H9 (cell line): Measurements from ENCODE around the gene VWF. TPM values are rescaled to one million over a fixed set of nuclear protein-coding genes. Genes with fewer than 3 reads are reported as not detected.

Source experiments
- DNase-seq: peaks from one replicate; pipeline ENCODE4 v3.0.0-alpha.2; 2017
- H2AFZ ChIP-seq: one replicate; pipeline ENCODE4 v1.6.1; 2013; ENCODE audit warnings: mild to moderate bottlenecking, low read length, control low read depth, moderate library complexity
- H2AK5ac ChIP-seq: 2 replicates; pipeline ENCODE4 v1.6.1; 2013; ENCODE audit warnings: low read length, control low read depth, mixed read lengths; ENCODE audit not compliant: insufficient read length
- H2BK120ac ChIP-seq: one replicate; pipeline ENCODE4 v1.6.1; 2013; ENCODE audit warnings: low read depth, mild to moderate bottlenecking, low read length, control low read depth, inconsistent platforms; ENCODE audit not compliant: poor library complexity, severe bottlenecking
- H2BK12ac ChIP-seq: 2 replicates; pipeline ENCODE4 v1.6.1; 2013; ENCODE audit warnings: low read length, control low read depth, mixed read lengths, low read depth; ENCODE audit not compliant: insufficient read length
- H2BK15ac ChIP-seq: 2 replicates; pipeline ENCODE4 v1.6.1; 2013; ENCODE audit warnings: low read depth, low read length, control low read depth
- H2BK20ac ChIP-seq: one replicate; pipeline ENCODE4 v1.6.1; 2013; ENCODE audit warnings: low read depth, mild to moderate bottlenecking, low read length, control low read depth, inconsistent platforms; ENCODE audit not compliant: poor library complexity, severe bottlenecking
- H2BK5ac ChIP-seq: 2 replicates; pipeline ENCODE4 v1.6.1; 2013; ENCODE audit warnings: low read length, control low read depth, mixed read lengths; ENCODE audit not compliant: insufficient read length
- H3K14ac ChIP-seq: 2 replicates; pipeline ENCODE4 v1.6.1; 2013; ENCODE audit warnings: low read length, control low read depth; ENCODE audit not compliant: insufficient read depth
- H3K18ac ChIP-seq: 2 replicates; pipeline ENCODE4 v1.6.1; 2013; ENCODE audit warnings: low read depth, mild to moderate bottlenecking, mixed read lengths, low read length, control low read depth; ENCODE audit not compliant: insufficient read length
- H3K23ac ChIP-seq: 2 replicates; pipeline ENCODE4 v1.6.1; 2013; ENCODE audit warnings: low read length, control low read depth, mixed read lengths, low read depth; ENCODE audit not compliant: insufficient read length
- H3K23me2 ChIP-seq: 2 replicates; pipeline ENCODE4 v1.6.1; 2013; ENCODE audit warnings: low read depth, mild to moderate bottlenecking, mixed read lengths, low read length, control low read depth; ENCODE audit not compliant: insufficient read length, poor library complexity, severe bottlenecking
- H3K27ac ChIP-seq: 2 replicates; pipeline ENCODE4 v1.5.1; 2013; ENCODE audit warnings: low read length, control low read depth, mixed read lengths, low read depth; ENCODE audit not compliant: insufficient read length
- H3K27me3 ChIP-seq: 2 replicates; pipeline ENCODE4 v1.6.1; 2013; ENCODE audit warnings: low read length, control low read depth, inconsistent platforms; ENCODE audit not compliant: insufficient read depth
- H3K4ac ChIP-seq: 2 replicates; pipeline ENCODE4 v1.6.1; 2013; ENCODE audit warnings: low read depth, mild to moderate bottlenecking, control low read depth, inconsistent platforms, low read length, moderate library complexity
- H3K4me1 ChIP-seq: 2 replicates; pipeline ENCODE4 v1.6.1; 2013; ENCODE audit warnings: low read length, control low read depth, inconsistent platforms; ENCODE audit not compliant: insufficient read depth
- H3K4me2 ChIP-seq: 2 replicates; pipeline ENCODE4 v1.6.1; 2013; ENCODE audit warnings: low read length, control low read depth, mixed read lengths; ENCODE audit not compliant: insufficient read length, insufficient read depth
- H3K56ac ChIP-seq: 2 replicates; pipeline ENCODE4 v1.6.1; 2013; ENCODE audit warnings: low read depth, mild to moderate bottlenecking, mixed read lengths, low read length, control low read depth; ENCODE audit not compliant: insufficient read length
- H3K79me1 ChIP-seq: 2 replicates; pipeline ENCODE4 v1.6.1; 2013; ENCODE audit warnings: low read depth, mild to moderate bottlenecking, moderate library complexity, low read length, control low read depth, inconsistent platforms; ENCODE audit not compliant: insufficient read depth, poor library complexity, severe bottlenecking
- H3K79me2 ChIP-seq: 2 replicates; pipeline ENCODE4 v1.6.1; 2013; ENCODE audit warnings: low read length, control low read depth, inconsistent platforms; ENCODE audit not compliant: insufficient read depth
- H3K9ac ChIP-seq: 2 replicates; pipeline ENCODE4 v1.6.1; 2013; ENCODE audit warnings: low read length, control low read depth, mixed read lengths; ENCODE audit not compliant: insufficient read length; ENCODE audit errors: extremely low read depth
- H3K9me3 ChIP-seq: one replicate; pipeline ENCODE4 v1.6.1; 2013; ENCODE audit warnings: low read depth, low read length, inconsistent platforms; ENCODE audit not compliant: control insufficient read depth
- H3T11ph ChIP-seq: one replicate; pipeline ENCODE4 v1.6.1; 2013; ENCODE audit warnings: mild to moderate bottlenecking, low read length, control low read depth, inconsistent platforms
- H4K20me1 ChIP-seq: one replicate; pipeline ENCODE4 v1.6.1; 2013; ENCODE audit not compliant: control insufficient read depth, insufficient read length, insufficient read depth
- H4K5ac ChIP-seq: 2 replicates; pipeline ENCODE4 v1.6.1; 2013; ENCODE audit warnings: low read depth, mild to moderate bottlenecking, mixed read lengths, low read length, control low read depth; ENCODE audit not compliant: insufficient read length
- H4K8ac ChIP-seq: replicated peaks from 2 replicates; pipeline ENCODE4 v1.6.1; 2013; ENCODE audit warnings: low read length, control low read depth, mixed read lengths, low read depth; ENCODE audit not compliant: insufficient read length
- H4K91ac ChIP-seq: 2 replicates; pipeline ENCODE4 v1.6.1; 2013; ENCODE audit warnings: low read depth, mild to moderate bottlenecking, moderate library complexity, mixed read lengths, low read length, control low read depth; ENCODE audit not compliant: insufficient read length
- H3K27ac Mint-ChIP-seq, 3 experiments: 2 replicates in 2 of 3; 3 replicates in 1 of 3; pipeline ENCODE4 v1.8.0; 2020 to 2021; ENCODE audit warnings: mixed read lengths in 3 of 3, mild to moderate bottlenecking in 1 of 3, moderate library complexity in 1 of 3
- H3K27me3 Mint-ChIP-seq: 2 replicates; pipeline ENCODE4 v1.8.0; 2021; ENCODE audit warnings: low read depth, mild to moderate bottlenecking, moderate library complexity, mixed read lengths
- H3K36me3 Mint-ChIP-seq, 3 experiments: 2 replicates in 2 of 3; 3 replicates in 1 of 3; pipeline ENCODE4 v1.8.0; 2020 to 2021; ENCODE audit warnings: low read depth in 3 of 3, mixed read lengths in 3 of 3; ENCODE audit not compliant: insufficient read depth in 1 of 3
- H3K4me1 Mint-ChIP-seq, 2 experiments: 2 replicates each; pipeline ENCODE4 v1.8.0; 2020; ENCODE audit warnings: mixed read lengths in 2 of 2
- H3K4me3 Mint-ChIP-seq, 2 experiments: 2 replicates in 1 of 2; 3 replicates in 1 of 2; pipeline ENCODE4 v1.8.0; 2020 to 2021; ENCODE audit warnings: mild to moderate bottlenecking in 2 of 2, mixed read lengths in 2 of 2, moderate library complexity in 1 of 2
- H3K9me3 Mint-ChIP-seq, 2 experiments: 2 replicates in 1 of 2; 3 replicates in 1 of 2; pipeline ENCODE4 v1.8.0; 2020; ENCODE audit warnings: mild to moderate bottlenecking in 2 of 2, mixed read lengths in 2 of 2, moderate library complexity in 1 of 2
- total RNA-seq: library from RNA; stranded (reverse); gene quantifications from 2 replicates; pipeline ENCODE4 v1.2.1, GENCODE V29; 2021
- TF ChIP-seq, protein P1 (sequence below): fragments of 200-600 bp; sonication (generic); conservative IDR thresholded peaks from 3 replicates; pipeline ENCODE4 v1.8.0; 2021; ENCODE audit warnings: antibody characterized with exemption, mild to moderate bottlenecking

VWF gene
- total RNA-seq, 1 experiment from 2014 or later = 0.17 TPM

DNA sequence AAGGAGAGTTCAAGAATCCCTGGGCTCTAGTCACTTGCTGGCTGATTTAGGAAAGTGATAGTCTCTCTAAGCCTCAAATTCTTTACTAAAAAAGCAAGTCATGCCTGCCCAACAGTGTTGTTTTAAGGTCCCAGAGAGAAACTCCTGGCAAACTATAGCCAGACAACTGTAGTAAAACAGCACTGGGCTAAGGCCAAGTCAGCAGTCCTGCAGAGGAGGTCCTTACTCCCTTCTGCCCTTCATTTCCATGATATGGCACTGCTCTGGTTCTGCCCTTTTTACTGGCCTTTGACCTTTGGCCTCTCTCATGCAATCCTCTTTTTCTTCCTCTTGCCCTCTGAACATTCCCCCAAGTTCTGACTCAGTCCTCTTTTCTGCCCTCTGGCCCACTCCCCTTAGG lies 74.9 kb downstream of the VWF start:
- H3K36me3 Mint-ChIP-seq = no peaks in the 10 kb centered on the region
- no peaks in the 10 kb centered on the region for H3K9me3 ChIP-seq
- H3K14ac ChIP-seq = no peak overlapping the region
- DNase-seq = no peak
- no peak overlapping the region for H2AK5ac ChIP-seq
- H3K27me3 ChIP-seq = no peaks in the 10 kb centered on the region
- H3K79me2 ChIP-seq = no peaks in the 10 kb centered on the region
- H3K4me1 ChIP-seq = no peaks in the 10 kb centered on the region
- no peak overlapping the region for H4K8ac ChIP-seq
- no peak overlapping the region for H2BK15ac ChIP-seq
- no peak overlapping the region for H3K4ac ChIP-seq
- H2AFZ ChIP-seq = no peak overlapping the region
- no peak overlapping the region for H3K27ac Mint-ChIP-seq
- H3K27me3 Mint-ChIP-seq = peaks cover 19% of the 10 kb centered on the region
- H3K27ac ChIP-seq = no peak overlapping the region
- 0 out of 4 replicates have a peak, but pooled peaks cover 0 to 4% of the 10 kb centered on the region in 2 experiments for H3K4me1 Mint-ChIP-seq
- H3K4me2 ChIP-seq = no peak overlapping the region
- no peaks in the 10 kb centered on the region for H3K23me2 ChIP-seq
- H2BK120ac ChIP-seq = no peak overlapping the region
- H2BK20ac ChIP-seq = no peak overlapping the region
- no peaks in the 10 kb centered on the region for H4K20me1 ChIP-seq
- H3K18ac ChIP-seq = no peak overlapping the region
- no peak overlapping the region for H3K4me3 Mint-ChIP-seq
- no peak overlapping the region for H2BK5ac ChIP-seq
- H3T11ph ChIP-seq = no peak overlapping the region
- H4K5ac ChIP-seq = no peak overlapping the region
- TF ChIP-seq, protein P1, sequence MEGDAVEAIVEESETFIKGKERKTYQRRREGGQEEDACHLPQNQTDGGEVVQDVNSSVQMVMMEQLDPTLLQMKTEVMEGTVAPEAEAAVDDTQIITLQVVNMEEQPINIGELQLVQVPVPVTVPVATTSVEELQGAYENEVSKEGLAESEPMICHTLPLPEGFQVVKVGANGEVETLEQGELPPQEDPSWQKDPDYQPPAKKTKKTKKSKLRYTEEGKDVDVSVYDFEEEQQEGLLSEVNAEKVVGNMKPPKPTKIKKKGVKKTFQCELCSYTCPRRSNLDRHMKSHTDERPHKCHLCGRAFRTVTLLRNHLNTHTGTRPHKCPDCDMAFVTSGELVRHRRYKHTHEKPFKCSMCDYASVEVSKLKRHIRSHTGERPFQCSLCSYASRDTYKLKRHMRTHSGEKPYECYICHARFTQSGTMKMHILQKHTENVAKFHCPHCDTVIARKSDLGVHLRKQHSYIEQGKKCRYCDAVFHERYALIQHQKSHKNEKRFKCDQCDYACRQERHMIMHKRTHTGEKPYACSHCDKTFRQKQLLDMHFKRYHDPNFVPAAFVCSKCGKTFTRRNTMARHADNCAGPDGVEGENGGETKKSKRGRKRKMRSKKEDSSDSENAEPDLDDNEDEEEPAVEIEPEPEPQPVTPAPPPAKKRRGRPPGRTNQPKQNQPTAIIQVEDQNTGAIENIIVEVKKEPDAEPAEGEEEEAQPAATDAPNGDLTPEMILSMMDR = no peak
- no peak overlapping the region for H3K9ac ChIP-seq
- no peaks in the 10 kb centered on the region for H3K79me1 ChIP-seq
- H3K56ac ChIP-seq = no peak overlapping the region
- no peaks in the 10 kb centered on the region for H3K9me3 Mint-ChIP-seq
- no peak overlapping the region for H2BK12ac ChIP-seq
- H3K23ac ChIP-seq = no peak overlapping the region
- H4K91ac ChIP-seq = no peak overlapping the region
